H1 (cell line): Measurements from ENCODE around the gene CAMK2N2. TPM values are rescaled to one million over a fixed set of nuclear protein-coding genes. Genes with fewer than 3 reads are reported as not detected.

Source experiments
- CTCF ChIA-PET: fragments of 300-600 bp; sonication (Branson Sonifier 250); formaldehyde crosslinking; loops from one replicate; lab custom pipeline; 2021; ENCODE audit not compliant: partially characterized antibody; lab: Charles Lee
- POLR2A ChIA-PET: fragments of 300-600 bp; sonication (Branson Sonifier 250); formaldehyde crosslinking; loops from one replicate; lab custom pipeline; 2021; ENCODE audit warnings: inconsistent platforms; ENCODE audit not compliant: partially characterized antibody; lab: Charles Lee
- DNase-seq, 2 experiments: peaks; one replicate each; pipeline versions ENCODE4 v3.0.0 to v3.0.0-alpha.2; 2010 to 2022; ENCODE audit warnings: low spot score in 2 of 2, low read depth in 1 of 2, mixed read lengths in 1 of 2
- FAIRE-seq: peaks from 2 replicates; lab custom pipeline; 2011; peaks lifted over from hg19 to GRCh38; lab: Jason Lieb, UNC
- H2AFZ ChIP-seq: 2 replicates; pipeline ENCODE4 v1.8.1; 2012; ENCODE audit warnings: low read length, inconsistent platforms
- H2AK5ac ChIP-seq: 2 replicates; pipeline ENCODE4 v1.6.1; 2013; ENCODE audit warnings: low read depth, low read length
- H2BK120ac ChIP-seq: replicated peaks from 2 replicates; pipeline ENCODE3; 2013; ENCODE audit warnings: low read depth, low read length, inconsistent platforms
- H2BK12ac ChIP-seq: 2 replicates; pipeline ENCODE4 v1.6.1; 2013; ENCODE audit warnings: low read depth, low read length
- H2BK15ac ChIP-seq: 2 replicates; pipeline ENCODE4 v1.6.1; 2013; ENCODE audit warnings: low read length
- H2BK20ac ChIP-seq: 2 replicates; pipeline ENCODE4 v1.6.1; 2013; ENCODE audit warnings: low read length
- H2BK5ac ChIP-seq: 2 replicates; pipeline ENCODE4 v1.6.1; 2013; ENCODE audit warnings: low read depth, low read length
- H3K14ac ChIP-seq: 2 replicates; pipeline ENCODE4 v1.6.1; 2013; ENCODE audit warnings: inconsistent platforms; ENCODE audit not compliant: insufficient read length
- H3K18ac ChIP-seq: 2 replicates; pipeline ENCODE4 v1.6.1; 2013; ENCODE audit warnings: low read length; ENCODE audit errors: extremely low read depth
- H3K23ac ChIP-seq: 2 replicates; pipeline ENCODE4 v1.6.1; 2013; ENCODE audit warnings: inconsistent platforms; ENCODE audit not compliant: insufficient read length
- H3K23me2 ChIP-seq: 2 replicates; pipeline ENCODE4 v1.6.1; 2013; ENCODE audit warnings: low read depth, low read length
- H3K27ac ChIP-seq: 2 replicates; pipeline ENCODE4 v1.6.1; 2011; ENCODE audit warnings: low read depth, low read length, inconsistent platforms
- H3K27me3 ChIP-seq, 4 experiments: replicated peaks in 1 of 4; 1 replicate in 1 of 4; 2 replicates in 3 of 4; pipeline versions ENCODE4 v1.6.1 to v1.8.1; 2011 to 2013; ENCODE audit warnings: low read length in 3 of 4, mild to moderate bottlenecking in 3 of 4, inconsistent platforms in 2 of 4, mixed read lengths in 2 of 4, moderate library complexity in 1 of 4; ENCODE audit not compliant: control insufficient read depth in 3 of 4, insufficient read depth in 3 of 4; ENCODE audit errors: extremely low read depth in 1 of 4
- H3K36me3 ChIP-seq, 4 experiments: 2 replicates each; pipeline versions ENCODE4 v1.6.1 to v1.8.1; 2011 to 2013; ENCODE audit warnings: mild to moderate bottlenecking in 4 of 4, low read length in 3 of 4, moderate library complexity in 2 of 4, control low read depth in 1 of 4, inconsistent platforms in 1 of 4; ENCODE audit not compliant: insufficient read depth in 4 of 4, control insufficient read depth in 2 of 4
- H3K4ac ChIP-seq: replicated peaks from 2 replicates; pipeline ENCODE3; 2013; ENCODE audit warnings: low read length, low read depth, mixed read lengths, inconsistent platforms; ENCODE audit not compliant: insufficient read length
- H3K4me1 ChIP-seq, 4 experiments: replicated peaks in 1 of 4; 1 replicate in 1 of 4; 2 replicates in 3 of 4; pipeline versions ENCODE4 v1.6.1 to v1.8.1; 2011 to 2013; ENCODE audit warnings: low read length in 3 of 4, inconsistent platforms in 2 of 4, mixed read lengths in 1 of 4; ENCODE audit not compliant: insufficient read depth in 4 of 4, control insufficient read depth in 3 of 4
- H3K4me2 ChIP-seq, 2 experiments: 2 replicates each; pipeline versions ENCODE4 v1.6.1 to v1.8.1; 2011 to 2013; ENCODE audit warnings: low read depth in 2 of 2, low read length in 2 of 2, control low read depth in 1 of 2, inconsistent platforms in 1 of 2, mild to moderate bottlenecking in 1 of 2; ENCODE audit not compliant: insufficient read depth in 1 of 2
- H3K4me3 ChIP-seq, 4 experiments: fragments of 200-600, 300-600 bp in 1 of 4; sonication (generic), shearing (Covaris generic), sonication (Bioruptor Twin) in 1 of 4; 2 replicates each; pipeline versions ENCODE4 v1.5.1 to v1.8.1; 2011 to 2016; ENCODE audit warnings: low read length in 4 of 4, low read depth in 3 of 4, control low read depth in 2 of 4, inconsistent platforms in 2 of 4, mild to moderate bottlenecking in 2 of 4, mixed read lengths in 1 of 4, moderate library complexity in 1 of 4; ENCODE audit not compliant: insufficient read depth in 2 of 4; ENCODE audit errors: extremely low read depth in 1 of 4
- H3K56ac ChIP-seq: replicated peaks from 2 replicates; pipeline ENCODE3; 2013; ENCODE audit warnings: low read depth, mild to moderate bottlenecking, mixed read lengths, low read length, inconsistent platforms; ENCODE audit not compliant: insufficient read length
- H3K79me1 ChIP-seq: 2 replicates; pipeline ENCODE4 v1.6.1; 2013; ENCODE audit warnings: low read depth, low read length, control low read depth
- H3K79me2 ChIP-seq, 2 experiments: 2 replicates each; pipeline versions ENCODE4 v1.6.1 to v1.8.1; 2012 to 2013; ENCODE audit warnings: low read length in 2 of 2, mild to moderate bottlenecking in 2 of 2, inconsistent platforms in 1 of 2; ENCODE audit not compliant: insufficient read depth in 2 of 2, control insufficient read depth in 1 of 2
- H3K9ac ChIP-seq, 4 experiments: replicated peaks in 1 of 4; 1 replicate in 1 of 4; 2 replicates in 3 of 4; pipeline versions ENCODE4 v1.6.1 to v1.8.1; 2011 to 2013; ENCODE audit warnings: low read depth in 3 of 4, low read length in 3 of 4, control low read depth in 2 of 4, mild to moderate bottlenecking in 2 of 4, moderate library complexity in 2 of 4, inconsistent platforms in 1 of 4; ENCODE audit errors: extremely low read depth in 1 of 4
- H3K9me3 ChIP-seq, 2 experiments: 2 replicates each; pipeline versions ENCODE4 v1.6.1 to v1.8.1; 2012 to 2013; ENCODE audit warnings: mild to moderate bottlenecking in 2 of 2, moderate library complexity in 2 of 2, control low read depth in 1 of 2, inconsistent platforms in 1 of 2, low read depth in 1 of 2, low read length in 1 of 2, mixed read lengths in 1 of 2; ENCODE audit not compliant: insufficient read depth in 2 of 2
- H4K20me1 ChIP-seq, 2 experiments: replicated peaks in 1 of 2; 2 replicates each; pipeline versions ENCODE3 to v1.8.1; 2011 to 2013; ENCODE audit warnings: inconsistent platforms in 2 of 2, low read length in 2 of 2, mild to moderate bottlenecking in 1 of 2; ENCODE audit not compliant: insufficient read depth in 2 of 2, control insufficient read depth in 1 of 2
- H4K5ac ChIP-seq: 2 replicates; pipeline ENCODE4 v1.6.1; 2013; ENCODE audit warnings: low read length, low read depth, mixed read lengths, inconsistent platforms; ENCODE audit not compliant: insufficient read length
- H4K8ac ChIP-seq: 2 replicates; pipeline ENCODE4 v1.8.0; 2013; ENCODE audit warnings: mild to moderate bottlenecking, moderate library complexity, low read length, inconsistent platforms; ENCODE audit not compliant: insufficient read depth; ENCODE audit errors: extremely low read depth
- H4K91ac ChIP-seq: replicated peaks from 2 replicates; pipeline ENCODE3; 2013; ENCODE audit warnings: low read length, mixed read lengths, inconsistent platforms; ENCODE audit not compliant: insufficient read length
- CTCF ChIP-seq, 3 experiments: IDR thresholded peaks; 1 replicate in 2 of 3; 2 replicates in 1 of 3; pipeline versions ENCODE4 v1.5.1 to v1.6.1; 2011; ENCODE audit warnings: low read length in 3 of 3, mild to moderate bottlenecking in 3 of 3, inconsistent platforms in 2 of 3, low read depth in 1 of 3, moderate library complexity in 1 of 3; ENCODE audit not compliant: insufficient read depth in 1 of 3; ENCODE audit errors: control extremely low read depth in 1 of 3
- SIN3A ChIP-seq, 2 experiments: IDR thresholded peaks in 1 of 2; conservative IDR thresholded peaks in 1 of 2; 2 replicates each; pipeline ENCODE4 v1.6.1; 2011 to 2012; ENCODE audit warnings: low read length in 2 of 2, improper control_type of control experiment in 1 of 2, low read depth in 1 of 2, mild to moderate bottlenecking in 1 of 2
- WGBS, 2 experiments: shearing (Covaris generic) in 1 of 2; methylation state at CpG; one replicate each; pipeline versions ENCODE4 v1.1.6 to v1.1.7; 2013 to 2015; ENCODE audit warnings: low lambda C conversion rate in 2 of 2, mixed read lengths in 2 of 2, inconsistent platforms in 1 of 2, low coverage in 1 of 2, missing lambda C conversion rate in 1 of 2; ENCODE audit not compliant: insufficient replicate concordance in 2 of 2, insufficient coverage in 1 of 2, insufficient read length in 1 of 2; ENCODE audit errors: extremely low coverage in 1 of 2, missing lambda C conversion rate in 1 of 2; 5-methylcytosine and 5-hydroxymethylcytosine counted together
- polyA plus RNA-seq, 7 experiments: library from polyadenylated mRNA; depleted of rRNA in 3 of 7; stranded (reverse) in 5 of 7; unstranded in 2 of 7; fragments of >200 nt in 5 of 7; fragments of 200-250 nt in 2 of 7; gene quantifications; 1 replicate in 5 of 7; 2 replicates in 1 of 7; 4 replicates in 1 of 7; pipeline versions ENCODE4 v1.2.1 to v1.2.3, GENCODE V29; 2011 to 2013; ENCODE audit warnings: missing spikeins in 2 of 7, mixed read lengths in 2 of 7
- total RNA-seq: library from RNA; stranded (reverse); fragmentation: NEBNext Ultra II Directional; extraction: Animal tissue kit (Norgen Biotek cat#: 25700); gene quantifications from 2 replicates; pipeline ENCODE4 v1.2.1, GENCODE V29; 2021

CAMK2N2 gene
- total and polyA plus RNA-seq, 2 of the 8 experiments (the other 6 are each of a cell fraction or from before 2014, with no cell fraction given): 4.0 to 17.7 TPM

GRCh38 chr3:184305577-184305976 lies 44.2 kb upstream of the CAMK2N2 start:
- Histone ChIP-seq H3K9ac (no peak overlapping the region), H3K36me3 (peaks cover 57 to 82% (median 69%) of the 10 kb centered on the region in 4 experiments), H3K4me1 (no peaks in the 10 kb centered on the region), H3K14ac (no peak overlapping the region), H3K4ac (no peak overlapping the region), H2BK12ac (no peak overlapping the region), H3K27ac (no peak overlapping the region), H3K4me2 (no peak overlapping the region), H4K91ac (no peak overlapping the region), H3K27me3 (no peaks in the 10 kb centered on the region), H2AK5ac (no peak overlapping the region), H2AFZ (no peak overlapping the region), H2BK15ac (no peak overlapping the region), H3K23ac (no peak overlapping the region), H3K79me2 (peaks cover 0 to 6% of the 10 kb centered on the region in 2 experiments; a peak in 3 of 4 replicates), H3K79me1 (peaks cover 1% of the 10 kb centered on the region), H4K5ac (no peak overlapping the region), H3K23me2 (no peaks in the 10 kb centered on the region), H3K18ac (no peak overlapping the region), H2BK120ac (no peak overlapping the region), H4K8ac (no peak overlapping the region), H3K9me3 (no peaks in the 10 kb centered on the region), H2BK5ac (no peak overlapping the region), H4K20me1 (peaks cover 0 to 2% of the 10 kb centered on the region in 2 experiments), H3K4me3 (no peak overlapping the region), H2BK20ac (no peak overlapping the region), H3K56ac (no peak overlapping the region)
- ChIA-PET CTCF (interaction anchor here (0.6 to 4.1 kb wide), 10 partner anchors 11 to 95 kb away, joined by 3 to 10 read pairs (median 5); no protein-coding TSS in a partner anchor), POLR2A (interaction anchor here (0.9 to 1.9 kb wide), 8 partner anchors 10 to 33 kb away, joined by 3 to 18 read pairs (median 4); no protein-coding TSS in a partner anchor)
- TF ChIP-seq SIN3A (conservative IDR thresholded peaks at IDR 0.05 in 1 of 2, IDR thresholded peaks at IDR 0.05 in 1 of 2; ENCODE audit: low read depth in 1 of 2, low read length in 2 of 2) (no peak), CTCF (IDR thresholded peaks at IDR 0.05; ENCODE audit: control extremely low read depth in 1 of 3, insufficient read depth in 1 of 3, low read depth in 1 of 3, low read length in 3 of 3) (0 out of 4 replicates have a peak, but pooled peaks of 1 of the 3 experiments have one; percentile 7)
- FAIRE-seq (no peak), DNase-seq (no peak)
- WGBS, 2 experiments: 85% methylated on average over 1 of the region's 1 CpG; no CpG with 5 or more reads in 1 of the 2 experiments
